Measurements from ENCODE around the gene SNAP25. TPM values are rescaled to one million over a fixed set of nuclear protein-coding genes. Genes with fewer than 3 reads are reported as not detected.

The SNAP25 gene
- total RNA-seq, 1 donor from 2014 or later, result 1.6 TPM

DNA sequence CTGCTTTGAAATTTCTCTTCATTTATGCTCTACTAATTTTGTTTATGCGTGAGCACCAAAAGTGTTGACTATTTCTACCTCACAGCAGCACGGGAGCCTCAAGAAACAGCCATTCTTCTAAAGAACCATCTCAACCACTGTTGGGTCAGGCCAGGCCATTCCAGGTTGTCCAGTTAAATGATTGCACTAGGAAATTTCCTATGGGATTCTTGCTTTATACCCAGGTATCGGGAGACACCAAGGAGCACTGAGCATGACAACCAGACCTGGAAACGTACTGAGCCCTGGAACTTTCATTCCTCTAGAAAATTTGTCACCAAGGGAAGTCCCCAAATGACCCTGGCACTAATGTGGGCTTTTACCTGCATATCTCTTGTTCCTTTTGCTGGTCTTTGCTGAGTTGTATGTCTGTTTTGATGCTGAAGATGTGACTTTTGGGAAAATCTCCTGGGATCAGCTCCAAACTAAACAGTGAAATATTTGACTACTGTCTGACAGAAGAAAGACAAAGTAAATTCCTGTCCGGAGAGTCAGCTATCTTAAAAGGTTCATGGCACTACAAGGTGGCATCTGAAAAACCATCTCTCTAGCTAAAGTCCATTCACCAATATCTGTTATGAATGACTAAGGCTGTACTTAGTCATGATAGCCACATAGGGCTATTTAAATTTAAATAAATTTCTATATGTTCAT, 70.5 kb downstream of the SNAP25 start:
- H3K27ac Mint-ChIP-seq (ENCODE audit: unreplicated experiment), result no peak overlapping the region

DNA sequence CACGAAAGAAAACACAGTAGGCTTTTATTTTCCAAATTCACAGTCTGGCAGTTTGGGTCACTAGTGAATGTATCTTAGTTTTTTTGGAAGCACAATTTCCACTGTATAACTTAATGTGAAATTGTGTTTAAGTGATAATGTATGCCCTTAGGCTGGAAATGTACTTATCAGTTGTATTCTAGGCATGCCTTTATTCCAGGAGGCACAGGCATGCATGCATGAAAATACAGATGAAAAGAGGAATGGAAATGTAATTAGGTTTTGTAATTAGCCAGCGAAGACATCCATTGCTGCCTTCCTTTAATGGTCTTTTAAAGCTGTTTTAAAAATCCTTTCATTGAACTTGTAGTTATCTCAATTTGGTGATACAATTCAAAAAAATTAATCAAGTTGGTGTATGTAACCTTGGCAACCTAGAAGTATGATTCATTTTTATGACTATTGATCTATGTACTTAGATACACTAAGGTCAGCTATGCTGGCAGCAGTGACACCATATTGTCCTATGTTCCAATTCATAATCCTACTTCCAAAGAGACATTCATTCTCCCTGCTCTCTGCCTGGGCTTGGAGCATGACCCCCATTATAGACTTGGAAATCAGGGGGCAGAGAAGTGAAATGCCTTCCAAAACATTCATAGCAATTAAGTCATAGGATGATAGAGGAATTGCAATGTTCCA, 73.1 kb downstream of the SNAP25 start:
- Mint-ChIP-seq H3K4me3 (ENCODE audit: unreplicated experiment) (no peak overlapping the region), H3K9me3 (ENCODE audit: unreplicated experiment) (no peaks in the 10 kb centered on the region), H3K36me3 (ENCODE audit: unreplicated experiment) (no peaks in the 10 kb centered on the region), H3K27ac (ENCODE audit: unreplicated experiment) (no peak overlapping the region), H3K4me1 (ENCODE audit: unreplicated experiment) (no peaks in the 10 kb centered on the region), H3K27me3 (ENCODE audit: unreplicated experiment) (no peaks in the 10 kb centered on the region)
- DNase-seq (ENCODE audit: extremely low spot score, unreplicated experiment), result no peak
- TF ChIP-seq, protein P1, sequence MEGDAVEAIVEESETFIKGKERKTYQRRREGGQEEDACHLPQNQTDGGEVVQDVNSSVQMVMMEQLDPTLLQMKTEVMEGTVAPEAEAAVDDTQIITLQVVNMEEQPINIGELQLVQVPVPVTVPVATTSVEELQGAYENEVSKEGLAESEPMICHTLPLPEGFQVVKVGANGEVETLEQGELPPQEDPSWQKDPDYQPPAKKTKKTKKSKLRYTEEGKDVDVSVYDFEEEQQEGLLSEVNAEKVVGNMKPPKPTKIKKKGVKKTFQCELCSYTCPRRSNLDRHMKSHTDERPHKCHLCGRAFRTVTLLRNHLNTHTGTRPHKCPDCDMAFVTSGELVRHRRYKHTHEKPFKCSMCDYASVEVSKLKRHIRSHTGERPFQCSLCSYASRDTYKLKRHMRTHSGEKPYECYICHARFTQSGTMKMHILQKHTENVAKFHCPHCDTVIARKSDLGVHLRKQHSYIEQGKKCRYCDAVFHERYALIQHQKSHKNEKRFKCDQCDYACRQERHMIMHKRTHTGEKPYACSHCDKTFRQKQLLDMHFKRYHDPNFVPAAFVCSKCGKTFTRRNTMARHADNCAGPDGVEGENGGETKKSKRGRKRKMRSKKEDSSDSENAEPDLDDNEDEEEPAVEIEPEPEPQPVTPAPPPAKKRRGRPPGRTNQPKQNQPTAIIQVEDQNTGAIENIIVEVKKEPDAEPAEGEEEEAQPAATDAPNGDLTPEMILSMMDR (IDR thresholded peaks at IDR 0.05), result no peak

More for the DNA sequence above, 70.5 kb downstream of the SNAP25 start:
- no peaks in the 10 kb centered on the region for H3K9me3 Mint-ChIP-seq (ENCODE audit: unreplicated experiment)
- no peaks in the 10 kb centered on the region for H3K27me3 Mint-ChIP-seq (ENCODE audit: unreplicated experiment)
- DNase-seq (ENCODE audit: extremely low spot score, unreplicated experiment), result no peak
- H3K4me1 Mint-ChIP-seq (ENCODE audit: unreplicated experiment), result peaks cover 6% of the 10 kb centered on the region
- TF ChIP-seq, protein P1 (IDR thresholded peaks at IDR 0.05), result no peak
- H3K4me3 Mint-ChIP-seq (ENCODE audit: unreplicated experiment), result no peak overlapping the region
- H3K36me3 Mint-ChIP-seq (ENCODE audit: unreplicated experiment), result no peaks in the 10 kb centered on the region

DNA sequence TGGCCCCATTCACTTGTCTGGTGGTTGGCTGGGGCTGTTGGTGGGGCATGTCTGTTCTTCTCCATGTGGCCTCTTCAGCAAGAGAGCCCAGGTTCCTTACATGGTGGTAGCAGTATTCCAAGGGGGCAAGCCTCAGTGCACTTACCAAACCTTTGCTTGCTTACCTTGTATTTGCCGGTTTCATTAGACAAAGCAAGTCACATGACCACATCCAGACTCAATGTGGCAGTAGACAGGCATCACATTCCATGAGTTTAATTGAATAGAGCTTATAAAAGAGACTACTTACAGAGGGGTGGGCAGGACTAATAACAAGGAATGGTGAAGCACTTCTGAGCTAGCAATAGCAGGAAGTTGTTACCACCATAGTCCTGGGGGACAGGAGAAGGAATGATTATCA, 78.6 kb downstream of the SNAP25 start:
- Mint-ChIP-seq H3K27ac (ENCODE audit: unreplicated experiment) (no peak overlapping the region), H3K4me3 (ENCODE audit: unreplicated experiment) (no peak overlapping the region), H3K4me1 (ENCODE audit: unreplicated experiment) (peaks cover 6% of the 10 kb centered on the region), H3K36me3 (ENCODE audit: unreplicated experiment) (no peaks in the 10 kb centered on the region), H3K27me3 (ENCODE audit: unreplicated experiment) (no peaks in the 10 kb centered on the region), H3K9me3 (ENCODE audit: unreplicated experiment) (no peaks in the 10 kb centered on the region)
- TF ChIP-seq, protein P1 (IDR thresholded peaks at IDR 0.05), result no peak
- DNase-seq (ENCODE audit: extremely low spot score, unreplicated experiment), result no peak

DNA sequence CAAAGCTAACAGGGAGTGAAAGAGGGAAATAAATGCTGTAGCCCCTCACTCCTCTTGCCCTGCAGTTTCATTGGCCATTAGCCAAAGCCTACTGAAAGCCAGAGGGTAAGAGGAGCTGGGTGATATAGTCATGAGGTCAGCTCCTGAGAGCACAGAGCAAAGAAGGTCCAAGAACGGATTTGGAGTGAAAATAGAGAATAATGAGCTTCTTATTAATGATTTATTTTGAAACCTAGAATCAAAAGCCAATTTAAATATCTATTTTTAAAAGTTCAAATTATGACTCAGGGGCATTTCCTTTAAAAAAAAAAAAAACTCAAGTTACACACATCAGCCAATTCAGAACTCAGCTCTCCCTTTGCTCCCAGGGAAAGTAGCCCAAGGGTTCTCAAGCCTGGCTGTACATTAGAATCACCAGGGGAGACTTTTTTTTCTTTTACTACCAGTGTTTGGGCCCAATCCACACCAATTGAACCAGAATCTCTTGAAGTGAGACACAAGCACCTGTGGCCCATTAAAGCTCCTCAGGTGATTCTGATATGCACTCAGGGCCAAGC, 79.1 kb downstream of the SNAP25 start:
- no peak overlapping the region for H3K4me3 Mint-ChIP-seq (ENCODE audit: unreplicated experiment)
- H3K27ac Mint-ChIP-seq (ENCODE audit: unreplicated experiment), result no peak overlapping the region
- no peak for DNase-seq (ENCODE audit: extremely low spot score, unreplicated experiment)

More for the DNA sequence above, 79.1 kb downstream of the SNAP25 start:
- Mint-ChIP-seq H3K36me3 (ENCODE audit: unreplicated experiment) (no peaks in the 10 kb centered on the region), H3K27me3 (ENCODE audit: unreplicated experiment) (no peaks in the 10 kb centered on the region), H3K4me1 (ENCODE audit: unreplicated experiment) (peaks cover 6% of the 10 kb centered on the region), H3K9me3 (ENCODE audit: unreplicated experiment) (no peaks in the 10 kb centered on the region)
- TF ChIP-seq, protein P1 (IDR thresholded peaks at IDR 0.05), result no peak

All from osteocyte (in vitro differentiated cells).